NCI-H82 (cell line): ENCODE results near the gene PCNX3.
"Not testable (repeated sequence)": the region's sequence is repeated elsewhere in the genome, so short reads cannot be mapped to it uniquely, and the experiment has no call there.

Source experiments
- DNase-seq: peaks from one replicate; lab custom pipeline; 2025; lab: John Stamatoyannopoulos, UW

PCNX3 gene

GRCh38 chr11:65620666-65621065, 5.1 kb downstream of the PCNX3 start:
- no peak for DNase-seq

GRCh38 chr11:65621460-65621859, 5.9 kb downstream of the PCNX3 start:
- no peak for DNase-seq

GRCh38 chr11:65622011-65622410, 6.4 kb downstream of the PCNX3 start:
- no peak for DNase-seq

- DNase-seq = no peak
These were observed 7.6 kb downstream of the PCNX3 start for GRCh38 chr11:65623177-65623576.

- no peak for DNase-seq
These were observed 8.5 kb downstream of the PCNX3 start for GRCh38 chr11:65623852-65624616.

- no peak for DNase-seq
These were observed 9.5 kb downstream of the PCNX3 start for GRCh38 chr11:65624931-65625627.

GRCh38 chr11:65625628-65626342, 10.2 kb downstream of the PCNX3 start:
- peak; percentile 49 for DNase-seq

- no peak for DNase-seq
These were observed 11.6 kb downstream of the PCNX3 start for GRCh38 chr11:65627202-65627601.

- DNase-seq = no peak
These were observed 14.0 kb downstream of the PCNX3 start for GRCh38 chr11:65629579-65629978.

- DNase-seq = no peak
These were observed 14.6 kb downstream of the PCNX3 start for GRCh38 chr11:65630215-65630614.

GRCh38 chr11:65633390-65634108, 18.0 kb downstream of the PCNX3 start:
- DNase-seq = no peak

- no peak for DNase-seq
These were observed 18.5 kb downstream of the PCNX3 start for GRCh38 chr11:65634109-65634436.

GRCh38 chr11:65634440-65634839, 18.9 kb downstream of the PCNX3 start:
- DNase-seq = no peak

GRCh38 chr11:65634905-65635731, 19.5 kb downstream of the PCNX3 start:
- DNase-seq = no peak

- DNase-seq = no peak
These were observed 20.8 kb downstream of the PCNX3 start for GRCh38 chr11:65636108-65637031.

- DNase-seq = no peak
These were observed 21.5 kb downstream of the PCNX3 start for GRCh38 chr11:65637032-65637557.

GRCh38 chr11:65637794-65638419, 22.3 kb downstream of the PCNX3 start, which contains the start of gene SIPA1:
Gene SIPA1 (plus strand): TSS chr11:65638101. CDS start chr11:65640922, 2,821 bp downstream.
- DNase-seq = peak; percentile 65

- DNase-seq = not testable (repeated sequence)
These were observed 23.6 kb downstream of the PCNX3 start for GRCh38 chr11:65639228-65639597.
